DOHH2 (cell line): ENCODE data around the gene MMP2.

Experiments used
- H3F3A ChIP-seq: fragments of 200-600 bp; sonication (generic), shearing (Covaris generic); 2 replicates; pipeline ENCODE4 v1.6.0; 2016; ENCODE audit warnings: antibody characterized with exemption, mild to moderate bottlenecking; ENCODE audit not compliant: control insufficient read depth, insufficient read depth
- H3K27ac ChIP-seq: fragments of 200-600 bp; sonication (generic); 2 replicates; pipeline ENCODE4 v1.5.1; 2014; ENCODE audit warnings: low read depth, mild to moderate bottlenecking, low read length, moderate library complexity
- H3K27me3 ChIP-seq: fragments of 200-600 bp; sonication (generic); 2 replicates; pipeline ENCODE4 v1.6.1; 2014; ENCODE audit warnings: mild to moderate bottlenecking, low read length, mixed read lengths; ENCODE audit not compliant: control insufficient read depth
- H3K36me3 ChIP-seq: fragments of 200-600 bp; sonication (generic); 2 replicates; pipeline ENCODE4 v1.6.1; 2014; ENCODE audit warnings: mild to moderate bottlenecking, low read length, moderate library complexity, mixed read lengths; ENCODE audit not compliant: control insufficient read depth
- H3K4me1 ChIP-seq: fragments of 200-600 bp; sonication (generic); 2 replicates; pipeline ENCODE4 v1.6.1; 2014; ENCODE audit warnings: mild to moderate bottlenecking, low read length, mixed read lengths; ENCODE audit not compliant: control insufficient read depth
- H3K4me2 ChIP-seq: fragments of 200-600 bp; sonication (generic); 2 replicates; pipeline ENCODE4 v1.6.0; 2014; ENCODE audit warnings: mild to moderate bottlenecking, low read length, moderate library complexity
- H3K4me3 ChIP-seq: fragments of 200-600 bp; sonication (generic); 2 replicates; pipeline ENCODE4 v1.5.1; 2014; ENCODE audit warnings: mild to moderate bottlenecking, low read length, mixed read lengths
- H3K79me2 ChIP-seq: fragments of 200-600 bp; sonication (generic); 2 replicates; pipeline ENCODE4 v1.6.1; 2014; ENCODE audit warnings: mild to moderate bottlenecking, low read length, mixed read lengths; ENCODE audit not compliant: control insufficient read depth
- H3K9me2 ChIP-seq: fragments of 200-600 bp; sonication (generic); replicated peaks from 2 replicates; pipeline ENCODE4 v1.6.1; 2014; ENCODE audit warnings: mild to moderate bottlenecking, low read length, mixed read lengths; ENCODE audit not compliant: control insufficient read depth
- H3K9me3 ChIP-seq: fragments of 200-600 bp; sonication (generic); 2 replicates; pipeline ENCODE4 v1.6.1; 2014; ENCODE audit warnings: antibody characterized with exemption, low read length, mixed read lengths; ENCODE audit not compliant: control insufficient read depth, insufficient read depth
- H4K20me1 ChIP-seq: fragments of 200-600 bp; sonication (generic); 2 replicates; pipeline ENCODE4 v1.6.0; 2014; ENCODE audit warnings: low read depth, mild to moderate bottlenecking, antibody characterized with exemption, low read length, moderate library complexity; ENCODE audit not compliant: control insufficient read depth, insufficient read depth
- CTCF ChIP-seq: fragments of 200-600 bp; sonication (generic); IDR thresholded peaks from one replicate; pipeline ENCODE4 v1.5.1; 2014; ENCODE audit warnings: antibody characterized with exemption, mild to moderate bottlenecking, low read depth, low read length; ENCODE audit not compliant: poor library complexity, severe bottlenecking
- EZH2phosphoT487 ChIP-seq: fragments of 200-600 bp; sonication (generic); IDR thresholded peaks from 2 replicates; pipeline ENCODE4 v1.6.1; 2017; ENCODE audit warnings: borderline replicate concordance, mild to moderate bottlenecking, antibody characterized with exemption, low read length, moderate library complexity, mixed read lengths

Gene MMP2

GRCh38 chr16:55474821-55475220 is 4.2 kb upstream of the MMP2 start:
- no peaks in the 10 kb centered on the region for H3K27me3 ChIP-seq

GRCh38 chr16:55475919-55476318 is 3.1 kb upstream of the MMP2 start:
- no peaks in the 10 kb centered on the region for H3K36me3 ChIP-seq
- TF ChIP-seq CTCF (no peak), EZH2phosphoT487 (no peak)
- H3K9me2 ChIP-seq, result no peaks in the 10 kb centered on the region
- H3K27ac ChIP-seq, result no peak overlapping the region
- no peak overlapping the region for H3K4me3 ChIP-seq
- H3K4me2 ChIP-seq, result no peak overlapping the region
- H4K20me1 ChIP-seq, result no peaks in the 10 kb centered on the region
- no peaks in the 10 kb centered on the region for H3K9me3 ChIP-seq
- H3K79me2 ChIP-seq, result no peaks in the 10 kb centered on the region
- H3F3A ChIP-seq, result no peaks in the 10 kb centered on the region
- no peaks in the 10 kb centered on the region for H3K4me1 ChIP-seq
- H3K27me3 ChIP-seq, result no peaks in the 10 kb centered on the region

More at GRCh38 chr16:55474821-55475220, 4.2 kb upstream of the MMP2 start:
- H3K9me2 ChIP-seq, result no peaks in the 10 kb centered on the region
- no peak for TF ChIP-seq CTCF
- no peak overlapping the region for H3K4me3 ChIP-seq
- no peak overlapping the region for H3K4me2 ChIP-seq
- H3K27ac ChIP-seq, result no peak overlapping the region
- H3K36me3 ChIP-seq, result no peaks in the 10 kb centered on the region
- no peaks in the 10 kb centered on the region for H3K9me3 ChIP-seq
- no peaks in the 10 kb centered on the region for H4K20me1 ChIP-seq
- no peaks in the 10 kb centered on the region for H3K4me1 ChIP-seq
- no peaks in the 10 kb centered on the region for H3F3A ChIP-seq
- no peaks in the 10 kb centered on the region for H3K79me2 ChIP-seq

GRCh38 chr16:55476625-55477533 is 2.1 kb upstream of the MMP2 start:
- Histone ChIP-seq H4K20me1 (no peaks in the 10 kb centered on the region), H3K4me1 (no peaks in the 10 kb centered on the region), H3K4me3 (no peak overlapping the region), H3K36me3 (no peaks in the 10 kb centered on the region), H3K27ac (no peak overlapping the region), H3K79me2 (no peaks in the 10 kb centered on the region), H3K27me3 (no peaks in the 10 kb centered on the region), H3K9me2 (no peaks in the 10 kb centered on the region), H3F3A (no peaks in the 10 kb centered on the region), H3K9me3 (no peaks in the 10 kb centered on the region), H3K4me2 (no peak overlapping the region)
- TF ChIP-seq EZH2phosphoT487 (no peak), CTCF (no peak)
